ENCODE results near the gene ATP1A2. TPM values are rescaled to one million over a fixed set of nuclear protein-coding genes. Genes with fewer than 3 reads are reported as not detected.
A peak's percentile ranks its signal among the peaks of the same experiment; 100 is the strongest.

The ATP1A2 gene
- total and polyA plus RNA-seq, 2 of the 8 experiments (the other 6 are each of a cell fraction or from before 2014, with no cell fraction given) = 39.7 to 40.8 TPM

DNA sequence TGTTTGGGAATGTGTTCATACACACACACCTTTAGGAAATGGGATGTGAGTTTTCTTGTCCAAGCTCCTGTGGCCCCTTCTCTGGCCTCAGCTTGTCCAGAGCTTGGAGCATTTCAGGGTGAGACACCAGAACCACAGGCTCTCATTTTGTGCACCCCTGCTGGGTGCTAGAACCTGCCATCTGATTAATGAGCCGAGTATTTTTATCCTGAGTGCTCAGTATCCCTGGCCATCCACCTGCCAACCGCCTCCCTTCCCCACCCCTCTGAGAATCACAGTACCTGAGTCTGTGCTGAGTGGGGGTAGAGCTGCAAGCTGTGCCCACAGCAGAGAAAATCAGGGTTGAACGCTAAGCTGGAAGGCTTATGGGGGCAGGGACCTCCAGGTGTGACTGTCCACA lies 76.2 kb downstream of the ATP1A2 start:
- Histone ChIP-seq H2BK12ac (ENCODE audit: low read depth, low read length) (peak overlapping the region; percentile 98), H3K14ac (ENCODE audit: insufficient read length) (no peak overlapping the region), H2AK5ac (ENCODE audit: low read depth, low read length) (peak overlapping the region; percentile 91; the same call in 1 of the 2 replicates), H3K18ac (ENCODE audit: extremely low read depth, low read length) (no peak overlapping the region), H3K4me1 (replicated peaks in 1 of 4; ENCODE audit: control insufficient read depth in 3 of 4, insufficient read depth in 4 of 4, low read length in 3 of 4) (peaks cover 3 to 26% (median 8%) of the 10 kb centered on the region in 4 experiments; a peak in 6 of 7 replicates), H2BK5ac (ENCODE audit: low read depth, low read length) (peak overlapping the region; percentile 73; the same call in 1 of the 2 replicates), H3K9me3 (ENCODE audit: insufficient read depth in 2 of 2, low read depth in 1 of 2, low read length in 1 of 2) (no peaks in the 10 kb centered on the region), H2AFZ (ENCODE audit: low read length) (no peak overlapping the region), H4K5ac (ENCODE audit: insufficient read length, low read depth, low read length) (no peak overlapping the region), H3K4me3 (ENCODE audit: extremely low read depth in 1 of 4, insufficient read depth in 2 of 4, low read depth in 3 of 4, low read length in 4 of 4) (no peak overlapping the region), H3K56ac (replicated peaks; ENCODE audit: insufficient read length, low read depth, low read length) (no peak overlapping the region), H3K4me2 (ENCODE audit: insufficient read depth in 1 of 2, low read depth in 2 of 2, low read length in 2 of 2) (no peak overlapping the region), H3K36me3 (ENCODE audit: control insufficient read depth in 2 of 4, insufficient read depth in 4 of 4, low read length in 3 of 4) (no peaks in the 10 kb centered on the region; a peak in 1 of 8 replicates), H2BK15ac (ENCODE audit: low read length) (peak overlapping the region; percentile 73; the same call in 1 of the 2 replicates), H3K23me2 (ENCODE audit: low read depth, low read length) (peaks cover 10% of the 10 kb centered on the region), H4K91ac (replicated peaks; ENCODE audit: insufficient read length, low read length) (peak overlapping the region; percentile 49), H3K79me2 (ENCODE audit: control insufficient read depth in 1 of 2, insufficient read depth in 2 of 2, low read length in 2 of 2) (no peaks in the 10 kb centered on the region), H3K27me3 (replicated peaks in 1 of 4; ENCODE audit: control insufficient read depth in 3 of 4, extremely low read depth in 1 of 4, insufficient read depth in 3 of 4, low read length in 3 of 4) (no peaks in the 10 kb centered on the region; a peak in 1 of 7 replicates), H3K9ac (replicated peaks in 1 of 4; ENCODE audit: extremely low read depth in 1 of 4, low read depth in 3 of 4, low read length in 3 of 4) (no peak overlapping the region), H2BK20ac (ENCODE audit: low read length) (no peak overlapping the region; the same call in 1 of the 2 replicates), H3K27ac (ENCODE audit: low read depth, low read length) (no peak overlapping the region), H3K79me1 (ENCODE audit: low read depth, low read length) (peaks cover 4% of the 10 kb centered on the region; the same call in 1 of the 2 replicates), H2BK120ac (replicated peaks; ENCODE audit: low read depth, low read length) (peak overlapping the region; percentile 74), H4K20me1 (replicated peaks in 1 of 2; ENCODE audit: control insufficient read depth in 1 of 2, insufficient read depth in 2 of 2, low read length in 2 of 2) (peaks cover 0 to 9% of the 10 kb centered on the region in 2 experiments), H3K23ac (ENCODE audit: insufficient read length) (no peak overlapping the region), H4K8ac (ENCODE audit: extremely low read depth, insufficient read depth, low read length) (no peak overlapping the region; the same call in none of the 2 replicates), H3K4ac (replicated peaks; ENCODE audit: insufficient read length, low read depth, low read length) (peak overlapping the region; percentile 75)
- ChIA-PET CTCF (ENCODE audit: partially characterized antibody) (interaction anchor here (1.2 to 8.6 kb wide), 20 partner anchors 11 to 185 kb away, joined by 3 to 195 read pairs (median 10); partner anchors contain the start of genes ATP1A2, KCNJ9 and PEA15), POLR2A (ENCODE audit: partially characterized antibody) (interaction anchor here (1.0 to 5.9 kb wide), 7 partner anchors 15 to 75 kb away, joined by 3 to 61 read pairs (median 7); partner anchors contain the start of gene PEA15)
- WGBS, 2 experiments (ENCODE audit: extremely low coverage in 1 of 2, insufficient coverage in 1 of 2, insufficient read length in 1 of 2, insufficient replicate concordance in 2 of 2, low coverage in 1 of 2, low lambda C conversion rate in 2 of 2, missing lambda C conversion rate in 1 of 2) = 95% methylated on average over 3 of the region's 3 CpGs; no CpG with 5 or more reads in 1 of the 2 experiments
- no peak for FAIRE-seq
- no peak for DNase-seq (ENCODE audit: low read depth in 1 of 2, low spot score in 2 of 2)
- TF ChIP-seq FOSL1 (IDR thresholded peaks at IDR 0.05; ENCODE audit: insufficient read depth, low read depth, low read length) (no peak), POLR2AphosphoS5 (IDR thresholded peaks at IDR 0.05; ENCODE audit: low read depth, low read length) (no peak), SP1 (IDR thresholded peaks at IDR 0.05; ENCODE audit: low read depth, low read length) (no peak), YY1 (IDR thresholded peaks at IDR 0.05; ENCODE audit: low read depth, low read length) (no peak), TBP (IDR thresholded peaks at IDR 0.05; ENCODE audit: low read depth, low read length) (no peak), NANOG (IDR thresholded peaks at IDR 0.05; ENCODE audit: insufficient read depth, low read depth, low read length, poor library complexity, severe bottlenecking) (no peak), CBX5 (IDR thresholded peaks at IDR 0.05; ENCODE audit: low read depth, low read length) (no peak), GABPA (IDR thresholded peaks at IDR 0.05; ENCODE audit: borderline replicate concordance, insufficient read depth, low read length) (no peak), MAFK (IDR thresholded peaks at IDR 0.05; ENCODE audit: low read depth, low read length) (no peak), RFX5 (IDR thresholded peaks at IDR 0.05; ENCODE audit: borderline replicate concordance, low read depth, low read length) (no peak), CHD2 (IDR thresholded peaks at IDR 0.05; ENCODE audit: low read length) (no peak), SIN3A (conservative IDR thresholded peaks at IDR 0.05 in 1 of 2, IDR thresholded peaks at IDR 0.05 in 1 of 2; ENCODE audit: low read depth in 1 of 2, low read length in 2 of 2) (no peak)
- TF ChIP-seq, protein P1, sequence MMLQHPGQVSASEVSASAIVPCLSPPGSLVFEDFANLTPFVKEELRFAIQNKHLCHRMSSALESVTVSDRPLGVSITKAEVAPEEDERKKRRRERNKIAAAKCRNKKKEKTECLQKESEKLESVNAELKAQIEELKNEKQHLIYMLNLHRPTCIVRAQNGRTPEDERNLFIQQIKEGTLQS (IDR thresholded peaks at IDR 0.05; ENCODE audit: insufficient read depth, low read depth, low read length) = no peak
